Osteocyte (in vitro differentiated cells): ENCODE results near the gene ZSWIM8. TPM values are rescaled to one million over a fixed set of nuclear protein-coding genes. Genes with fewer than 3 reads are reported as not detected.
A peak's percentile ranks its signal among the peaks of the same experiment; 100 is the strongest.
"Not testable (repeated sequence)": the region's sequence is repeated elsewhere in the genome, so short reads cannot be mapped to it uniquely, and the experiment has no call there.

ENCODE experiments used
- DNase-seq: peaks from one replicate; pipeline ENCODE4 v3.0.0; 2021; ENCODE audit warnings: mixed read lengths; ENCODE audit not compliant: unreplicated experiment; ENCODE audit errors: extremely low spot score
- H3K27ac Mint-ChIP-seq: one replicate; pipeline ENCODE4 v1.8.0; 2021; ENCODE audit warnings: mild to moderate bottlenecking, mixed read lengths; ENCODE audit not compliant: unreplicated experiment
- H3K27me3 Mint-ChIP-seq: one replicate; pipeline ENCODE4 v1.8.0; 2021; ENCODE audit warnings: mixed read lengths; ENCODE audit not compliant: unreplicated experiment
- H3K36me3 Mint-ChIP-seq: one replicate; pipeline ENCODE4 v1.8.0; 2021; ENCODE audit warnings: mixed read lengths; ENCODE audit not compliant: unreplicated experiment
- H3K4me1 Mint-ChIP-seq: one replicate; pipeline ENCODE4 v1.8.0; 2021; ENCODE audit warnings: mixed read lengths; ENCODE audit not compliant: unreplicated experiment
- H3K4me3 Mint-ChIP-seq: one replicate; pipeline ENCODE4 v1.8.0; 2021; ENCODE audit warnings: mild to moderate bottlenecking, moderate library complexity, mixed read lengths; ENCODE audit not compliant: unreplicated experiment
- H3K9me3 Mint-ChIP-seq: one replicate; pipeline ENCODE4 v1.8.0; 2021; ENCODE audit warnings: mixed read lengths; ENCODE audit not compliant: unreplicated experiment
- total RNA-seq: library from RNA; stranded (reverse); gene quantifications from 2 replicates; pipeline ENCODE4 v1.2.1, GENCODE V29; 2021
- TF ChIP-seq, protein P1 (sequence below): fragments of 200-600 bp; sonication (generic); IDR thresholded peaks from 2 replicates; pipeline ENCODE4 v1.5.0; 2021; ENCODE audit warnings: antibody characterized with exemption, mild to moderate bottlenecking, moderate library complexity

Gene ZSWIM8
- total RNA-seq, 1 donor from 2014 or later, result 186 TPM

DNA sequence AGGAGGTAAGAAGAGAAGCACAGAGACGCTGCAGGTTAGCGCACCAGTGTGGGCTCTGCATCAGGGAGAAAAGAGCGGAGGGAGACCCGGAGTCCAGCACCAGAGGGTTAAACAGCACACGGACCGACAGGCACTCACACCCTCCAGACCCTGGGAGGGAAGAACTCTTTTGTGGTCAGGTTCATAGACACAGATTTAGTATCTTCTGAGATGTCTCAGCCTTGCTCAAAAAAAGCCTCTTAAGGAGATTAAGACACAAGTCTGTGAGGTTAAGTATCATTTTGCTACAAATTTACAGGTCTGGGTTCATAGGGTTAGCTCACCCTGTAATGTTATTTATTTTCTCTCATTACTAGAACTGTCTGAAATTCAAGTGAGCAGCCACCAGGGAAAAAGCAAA, 42.8 kb downstream of the ZSWIM8 start:
- H3K27me3 Mint-ChIP-seq, result no peaks in the 10 kb centered on the region
- H3K9me3 Mint-ChIP-seq, result no peaks in the 10 kb centered on the region
- TF ChIP-seq, protein P1, sequence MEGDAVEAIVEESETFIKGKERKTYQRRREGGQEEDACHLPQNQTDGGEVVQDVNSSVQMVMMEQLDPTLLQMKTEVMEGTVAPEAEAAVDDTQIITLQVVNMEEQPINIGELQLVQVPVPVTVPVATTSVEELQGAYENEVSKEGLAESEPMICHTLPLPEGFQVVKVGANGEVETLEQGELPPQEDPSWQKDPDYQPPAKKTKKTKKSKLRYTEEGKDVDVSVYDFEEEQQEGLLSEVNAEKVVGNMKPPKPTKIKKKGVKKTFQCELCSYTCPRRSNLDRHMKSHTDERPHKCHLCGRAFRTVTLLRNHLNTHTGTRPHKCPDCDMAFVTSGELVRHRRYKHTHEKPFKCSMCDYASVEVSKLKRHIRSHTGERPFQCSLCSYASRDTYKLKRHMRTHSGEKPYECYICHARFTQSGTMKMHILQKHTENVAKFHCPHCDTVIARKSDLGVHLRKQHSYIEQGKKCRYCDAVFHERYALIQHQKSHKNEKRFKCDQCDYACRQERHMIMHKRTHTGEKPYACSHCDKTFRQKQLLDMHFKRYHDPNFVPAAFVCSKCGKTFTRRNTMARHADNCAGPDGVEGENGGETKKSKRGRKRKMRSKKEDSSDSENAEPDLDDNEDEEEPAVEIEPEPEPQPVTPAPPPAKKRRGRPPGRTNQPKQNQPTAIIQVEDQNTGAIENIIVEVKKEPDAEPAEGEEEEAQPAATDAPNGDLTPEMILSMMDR, result no peak
- peak overlapping the region; percentile 79 for H3K27ac Mint-ChIP-seq
- peaks cover 11% of the 10 kb centered on the region for H3K36me3 Mint-ChIP-seq
- H3K4me3 Mint-ChIP-seq, result peak overlapping the region; percentile 3
- DNase-seq, result no peak
- peaks cover 23% of the 10 kb centered on the region for H3K4me1 Mint-ChIP-seq

DNA sequence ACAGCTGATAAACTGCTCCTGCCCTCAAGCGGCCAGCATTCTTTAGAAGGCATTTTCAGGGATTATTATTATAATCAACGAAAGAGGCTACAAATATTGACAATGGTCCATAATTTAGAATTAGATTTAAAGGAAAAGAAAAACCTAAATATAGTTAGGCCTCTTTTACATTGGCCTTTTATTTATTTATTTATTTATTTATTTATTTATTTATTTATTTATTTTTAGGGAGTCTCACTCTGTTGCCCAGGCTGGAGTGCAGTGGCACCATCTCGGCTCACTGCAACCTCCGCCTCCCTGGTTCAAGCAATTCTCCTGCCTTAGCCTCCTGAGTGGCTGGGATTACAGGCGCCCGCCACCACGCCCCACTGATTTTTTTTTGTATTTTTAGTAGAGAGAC, 43.7 kb downstream of the ZSWIM8 start:
- H3K9me3 Mint-ChIP-seq, DNase-seq, H3K27me3 Mint-ChIP-seq, H3K27ac Mint-ChIP-seq, H3K4me3 Mint-ChIP-seq: not testable (repeated sequence)
- Mint-ChIP-seq H3K36me3 (peaks cover 11% of the 10 kb centered on the region), H3K4me1 (peaks cover 23% of the 10 kb centered on the region)

DNA sequence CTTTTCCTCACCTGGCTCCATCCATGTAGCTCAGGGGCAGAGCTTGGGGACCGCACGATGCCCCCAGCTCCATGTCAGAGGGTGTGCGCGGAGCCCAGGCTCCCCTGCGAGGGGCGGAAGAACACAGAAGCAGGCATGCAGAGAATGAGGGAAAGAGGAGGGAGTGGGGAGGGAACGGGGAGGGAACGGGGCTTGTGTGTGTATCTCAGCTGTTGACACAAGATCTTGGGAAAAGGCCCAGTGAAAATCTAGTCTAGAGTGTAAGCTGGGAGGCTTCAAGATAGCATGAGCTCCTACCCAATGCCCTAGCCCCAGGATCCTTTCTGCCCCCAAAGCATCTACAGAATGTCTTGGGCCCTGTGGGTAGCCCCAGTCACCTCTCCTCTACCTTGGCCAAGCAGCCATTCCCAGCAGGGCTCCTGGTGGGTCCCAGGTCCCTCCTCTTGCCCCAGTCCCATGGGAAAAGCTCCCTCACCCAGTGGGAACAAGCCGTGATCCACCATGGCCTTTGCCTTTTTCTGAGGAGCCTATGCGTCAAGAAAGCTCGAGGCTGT, 51.1 kb downstream of the ZSWIM8 start:
- TF ChIP-seq, protein P1, result no peak
- Mint-ChIP-seq H3K4me3 (no peak overlapping the region), H3K4me1 (no peaks in the 10 kb centered on the region), H3K27ac (no peak overlapping the region), H3K9me3 (no peaks in the 10 kb centered on the region), H3K27me3 (no peaks in the 10 kb centered on the region), H3K36me3 (peaks cover 37% of the 10 kb centered on the region)
- no peak for DNase-seq

DNA sequence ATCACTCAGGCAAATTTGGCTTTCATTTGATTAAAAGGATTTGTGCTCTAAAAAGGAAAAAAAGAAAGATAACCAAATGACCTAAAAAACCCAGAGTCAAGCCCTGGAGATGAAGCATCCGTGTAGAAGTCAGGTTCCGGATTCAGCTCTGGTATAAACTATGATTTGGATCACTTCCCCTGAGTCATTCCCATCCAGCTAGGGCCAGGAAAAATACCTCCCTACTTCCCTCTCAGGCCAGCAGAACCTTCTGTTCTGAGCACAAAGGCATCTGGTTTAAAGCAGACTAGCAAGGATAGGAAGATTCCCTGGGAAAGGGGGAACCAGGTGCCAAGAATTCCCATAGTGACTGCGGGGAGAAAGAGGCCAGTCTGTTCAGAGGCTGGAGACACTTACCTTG, 51.7 kb downstream of the ZSWIM8 start:
- no peak overlapping the region for H3K27ac Mint-ChIP-seq
- H3K9me3 Mint-ChIP-seq, result no peaks in the 10 kb centered on the region
- no peaks in the 10 kb centered on the region for H3K4me1 Mint-ChIP-seq
- DNase-seq, result no peak
- no peak overlapping the region for H3K4me3 Mint-ChIP-seq
- peaks cover 39% of the 10 kb centered on the region for H3K36me3 Mint-ChIP-seq
- TF ChIP-seq, protein P1, result no peak
- H3K27me3 Mint-ChIP-seq, result no peaks in the 10 kb centered on the region

DNA sequence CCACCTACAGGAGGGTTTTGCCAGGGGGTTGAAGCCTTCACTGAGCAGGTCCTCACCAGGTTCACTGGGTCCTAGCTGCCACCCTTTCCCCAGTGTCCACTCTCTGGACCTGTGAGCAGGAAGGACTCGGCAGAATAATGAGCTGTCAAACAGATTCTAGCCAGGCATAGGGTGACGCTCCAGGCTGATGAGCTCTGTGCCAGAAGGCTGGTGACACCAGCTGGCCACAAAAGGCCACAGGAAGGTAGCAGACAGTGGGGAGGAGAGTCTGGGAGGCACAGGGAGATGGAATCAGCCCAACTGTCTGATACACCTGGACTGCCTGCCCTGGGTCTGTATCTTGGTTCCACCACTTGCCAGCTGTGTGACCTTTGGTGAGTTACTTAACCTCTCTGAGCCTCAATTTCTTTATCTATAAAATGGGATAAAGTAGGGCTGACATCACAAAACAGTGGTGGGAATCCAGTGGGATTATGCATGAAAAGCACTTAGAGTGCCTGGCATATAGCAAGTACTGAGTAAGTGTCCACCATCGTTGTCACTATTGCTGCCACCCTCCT, 52.7 kb downstream of the ZSWIM8 start:
- TF ChIP-seq, protein P1, result no peak
- H3K36me3 Mint-ChIP-seq, result peaks cover 42% of the 10 kb centered on the region
- no peaks in the 10 kb centered on the region for H3K9me3 Mint-ChIP-seq
- no peaks in the 10 kb centered on the region for H3K27me3 Mint-ChIP-seq
- DNase-seq, result no peak
- H3K27ac Mint-ChIP-seq, result no peak overlapping the region
- no peak overlapping the region for H3K4me3 Mint-ChIP-seq
- H3K4me1 Mint-ChIP-seq, result no peaks in the 10 kb centered on the region
